RWPE2 (cell line): ENCODE data around the gene GBF1.

Experiments
- ATAC-seq: fragments of 200-7000 bp; cut with Tn5 transposase; 3 replicates; pipeline ENCODE4 v1.9.1; 2021; ENCODE audit warnings: low read depth
- DNase-seq: peaks from one replicate; pipeline ENCODE4 v3.0.0-alpha.2; 2020; ENCODE audit warnings: low spot score
- H3K27ac ChIP-seq: fragments of 450-650 bp; 2 replicates; pipeline ENCODE4 v1.5.1; 2017; ENCODE audit warnings: mild to moderate bottlenecking; ENCODE audit not compliant: poor library complexity, severe bottlenecking
- H3K27me3 ChIP-seq: fragments of 250-450 bp; sonication (Bioruptor Pico); 2 replicates; pipeline ENCODE4 v1.5.1; 2021; ENCODE audit warnings: mild to moderate bottlenecking, moderate library complexity; ENCODE audit not compliant: insufficient read depth, poor library complexity, severe bottlenecking
- H3K36me3 ChIP-seq: fragments of 250-450 bp; sonication (Bioruptor Pico); 2 replicates; pipeline ENCODE4 v1.5.1; 2020; ENCODE audit warnings: low read depth, mild to moderate bottlenecking, moderate library complexity
- H3K4me1 ChIP-seq: fragments of 250-450 bp; sonication (Bioruptor Pico); 2 replicates; pipeline ENCODE4 v1.5.1; 2021; ENCODE audit warnings: mild to moderate bottlenecking, moderate library complexity; ENCODE audit not compliant: insufficient read depth, poor library complexity, severe bottlenecking
- H3K4me3 ChIP-seq: fragments of 250-450 bp; sonication (Bioruptor Pico); 2 replicates; pipeline ENCODE4 v1.5.1; 2021; ENCODE audit warnings: mild to moderate bottlenecking, moderate library complexity; ENCODE audit not compliant: severe bottlenecking
- H3K9me3 ChIP-seq: fragments of 250-450 bp; sonication (Bioruptor Pico); 2 replicates; pipeline ENCODE4 v1.5.1; 2021; ENCODE audit warnings: mild to moderate bottlenecking, moderate library complexity; ENCODE audit not compliant: severe bottlenecking
- TF ChIP-seq, protein P1 (sequence below): fragments of 450-650 bp; IDR thresholded peaks from one replicate; pipeline ENCODE4 v1.5.1; 2017; ENCODE audit warnings: mild to moderate bottlenecking, moderate library complexity; ENCODE audit not compliant: poor library complexity, severe bottlenecking

Gene GBF1

DNA sequence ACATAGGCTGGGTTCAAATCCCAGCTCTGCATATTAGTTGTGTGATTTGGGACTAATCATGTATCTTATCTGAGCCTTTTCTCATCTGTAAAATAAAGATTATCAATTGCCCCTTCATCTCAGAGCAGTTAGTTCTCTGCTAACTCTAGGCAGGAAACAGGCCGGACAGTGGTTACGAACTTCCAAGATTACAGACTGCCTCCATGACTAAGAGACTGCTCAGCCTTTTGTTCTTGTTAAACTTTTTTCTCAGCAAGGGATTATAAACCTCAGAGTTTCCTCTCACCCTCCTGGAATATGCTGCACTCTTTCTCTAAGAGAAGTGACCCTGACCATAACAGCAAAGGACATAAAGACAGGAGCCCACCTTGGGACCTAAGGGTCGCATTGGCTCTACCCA lies 97.6 kb downstream of the GBF1 start:
- peak; percentile 86 for ATAC-seq
- no peak for DNase-seq
- TF ChIP-seq, protein P1, sequence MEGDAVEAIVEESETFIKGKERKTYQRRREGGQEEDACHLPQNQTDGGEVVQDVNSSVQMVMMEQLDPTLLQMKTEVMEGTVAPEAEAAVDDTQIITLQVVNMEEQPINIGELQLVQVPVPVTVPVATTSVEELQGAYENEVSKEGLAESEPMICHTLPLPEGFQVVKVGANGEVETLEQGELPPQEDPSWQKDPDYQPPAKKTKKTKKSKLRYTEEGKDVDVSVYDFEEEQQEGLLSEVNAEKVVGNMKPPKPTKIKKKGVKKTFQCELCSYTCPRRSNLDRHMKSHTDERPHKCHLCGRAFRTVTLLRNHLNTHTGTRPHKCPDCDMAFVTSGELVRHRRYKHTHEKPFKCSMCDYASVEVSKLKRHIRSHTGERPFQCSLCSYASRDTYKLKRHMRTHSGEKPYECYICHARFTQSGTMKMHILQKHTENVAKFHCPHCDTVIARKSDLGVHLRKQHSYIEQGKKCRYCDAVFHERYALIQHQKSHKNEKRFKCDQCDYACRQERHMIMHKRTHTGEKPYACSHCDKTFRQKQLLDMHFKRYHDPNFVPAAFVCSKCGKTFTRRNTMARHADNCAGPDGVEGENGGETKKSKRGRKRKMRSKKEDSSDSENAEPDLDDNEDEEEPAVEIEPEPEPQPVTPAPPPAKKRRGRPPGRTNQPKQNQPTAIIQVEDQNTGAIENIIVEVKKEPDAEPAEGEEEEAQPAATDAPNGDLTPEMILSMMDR: no peak
- H3K36me3 ChIP-seq: peaks cover 24% of the 10 kb centered on the region
- peaks cover 32% of the 10 kb centered on the region for H3K4me1 ChIP-seq
- H3K4me3 ChIP-seq: no peak overlapping the region
- H3K27me3 ChIP-seq: no peaks in the 10 kb centered on the region
- peak overlapping the region; percentile 96 for H3K27ac ChIP-seq
- H3K9me3 ChIP-seq: no peaks in the 10 kb centered on the region

DNA sequence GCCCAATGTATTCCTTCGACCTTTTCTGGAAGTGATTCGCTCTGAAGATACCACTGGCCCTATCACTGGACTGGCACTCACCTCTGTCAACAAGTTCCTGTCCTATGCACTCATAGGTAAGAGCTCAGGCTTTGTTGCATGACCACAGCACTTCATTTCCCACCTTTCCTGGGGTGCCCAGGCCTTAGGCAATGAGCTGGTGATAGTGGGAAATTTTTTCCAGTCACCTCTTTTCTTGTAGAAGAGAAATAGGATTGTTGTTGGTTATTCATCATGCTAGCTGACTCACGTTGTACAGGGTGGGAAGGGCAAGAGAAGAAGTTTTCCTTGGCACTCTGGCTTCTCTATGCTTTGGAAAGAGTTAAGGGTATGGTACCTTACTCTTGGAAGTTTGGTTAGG lies 98.7 kb downstream of the GBF1 start:
- H3K9me3 ChIP-seq: no peaks in the 10 kb centered on the region
- peaks cover 32% of the 10 kb centered on the region for H3K4me1 ChIP-seq
- peak overlapping the region; percentile 96 for H3K27ac ChIP-seq
- TF ChIP-seq, protein P1: no peak
- DNase-seq: no peak
- no peak overlapping the region for H3K4me3 ChIP-seq
- peaks cover 24% of the 10 kb centered on the region for H3K36me3 ChIP-seq
- H3K27me3 ChIP-seq: no peaks in the 10 kb centered on the region
- ATAC-seq: peak; percentile 66

DNA sequence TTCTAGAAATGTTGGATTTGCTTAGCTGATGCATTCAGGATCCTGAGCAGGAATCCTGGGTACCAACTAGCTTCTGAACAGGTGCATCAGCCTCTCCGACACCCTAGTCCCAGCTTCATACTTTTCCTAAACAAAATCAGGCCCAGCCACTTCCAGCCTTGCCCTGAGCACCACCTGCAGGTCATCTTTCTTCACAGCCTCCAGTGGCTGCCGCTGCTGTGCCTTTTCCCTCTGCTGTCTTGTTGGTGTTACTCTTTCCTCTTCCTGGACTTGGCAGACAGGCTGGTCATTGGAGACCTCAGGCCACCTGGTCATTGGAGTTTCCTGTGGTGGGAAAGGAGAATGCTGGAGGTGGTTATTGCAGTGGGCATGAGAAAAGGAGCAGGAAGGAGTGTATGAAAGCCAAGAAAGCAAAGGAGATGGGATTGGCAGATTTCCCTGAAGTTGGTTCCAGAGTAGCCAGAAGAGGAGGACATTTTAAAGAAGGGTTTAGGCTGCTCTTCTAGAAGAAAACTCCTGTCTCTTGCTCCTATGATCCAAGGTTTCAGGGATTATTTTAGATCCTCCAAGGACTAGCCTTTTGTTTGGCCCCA lies 102.0 kb downstream of the GBF1 start:
- no peak overlapping the region for H3K27ac ChIP-seq
- DNase-seq: no peak
- H3K36me3 ChIP-seq: peaks cover 36% of the 10 kb centered on the region
- H3K4me1 ChIP-seq: peaks cover 22% of the 10 kb centered on the region
- no peaks in the 10 kb centered on the region for H3K27me3 ChIP-seq
- TF ChIP-seq, protein P1: peak; percentile 63
- no peak for ATAC-seq
- H3K4me3 ChIP-seq: no peak overlapping the region
- H3K9me3 ChIP-seq: no peaks in the 10 kb centered on the region

DNA sequence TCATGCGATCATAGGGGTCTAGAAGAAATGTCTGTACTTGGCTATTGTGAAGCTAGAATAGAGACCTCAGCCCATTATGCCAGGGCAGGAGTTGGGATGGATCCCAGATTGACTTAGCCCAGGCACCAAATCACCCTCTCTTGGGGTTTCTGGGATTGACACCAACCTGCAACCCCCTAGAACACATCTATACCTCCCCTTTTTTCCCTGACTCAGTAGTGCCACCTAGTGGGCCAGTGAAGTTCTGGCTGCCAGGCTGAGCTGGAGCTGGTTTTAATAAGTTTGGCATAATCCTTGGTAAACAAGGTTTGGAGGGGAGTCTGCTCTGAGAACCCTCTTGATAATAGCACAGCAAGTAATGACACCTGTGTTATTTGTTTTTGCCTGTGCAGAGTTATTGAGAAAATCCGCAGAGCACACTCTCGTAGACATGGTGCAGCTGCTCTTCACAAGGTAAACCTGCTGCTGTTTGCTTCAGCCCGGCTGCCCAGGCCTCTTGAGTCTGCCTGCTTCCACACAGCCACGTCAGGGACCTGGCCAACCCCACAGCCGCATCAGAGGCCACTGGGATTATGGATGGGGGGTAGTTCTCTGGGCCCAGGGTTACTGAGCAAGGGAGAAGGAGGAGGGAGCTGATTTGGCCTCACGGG lies 106.9 kb downstream of the GBF1 start:
- Histone ChIP-seq H3K27ac (no peak overlapping the region), H3K4me1 (no peaks in the 10 kb centered on the region), H3K27me3 (no peaks in the 10 kb centered on the region), H3K36me3 (peaks cover 52% of the 10 kb centered on the region), H3K4me3 (no peak overlapping the region), H3K9me3 (no peaks in the 10 kb centered on the region)
- no peak for DNase-seq
- ATAC-seq: peak; percentile 77
- TF ChIP-seq, protein P1: peak; percentile 90

DNA sequence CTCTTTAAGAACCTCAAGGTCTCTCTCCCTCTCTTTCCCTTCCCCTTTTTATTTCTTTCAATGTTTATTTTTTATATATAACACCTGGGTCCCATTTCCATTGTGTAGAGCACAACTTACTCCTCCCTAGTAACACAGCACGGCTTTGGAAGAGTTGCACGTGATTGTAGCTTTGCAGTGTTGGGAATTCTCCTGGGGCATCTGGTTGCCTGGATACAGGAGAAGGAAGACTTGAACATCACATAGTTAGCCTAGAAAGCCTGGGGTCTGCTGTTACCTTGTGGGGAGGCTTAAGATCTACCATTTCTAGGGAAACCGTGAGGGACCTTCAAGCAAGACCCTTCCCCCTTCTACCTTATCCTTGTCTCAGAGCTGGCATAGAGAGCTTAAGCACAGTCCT lies 109.1 kb downstream of the GBF1 start:
- Histone ChIP-seq H3K9me3 (no peaks in the 10 kb centered on the region), H3K27ac (no peak overlapping the region), H3K27me3 (no peaks in the 10 kb centered on the region), H3K36me3 (peaks cover 74% of the 10 kb centered on the region), H3K4me1 (no peaks in the 10 kb centered on the region), H3K4me3 (no peak overlapping the region)
- DNase-seq (no peak), ATAC-seq (no peak)
- TF ChIP-seq, protein P1: no peak
